ENCODE results near the gene SIGLEC9.
A peak's percentile ranks its signal among the peaks of the same experiment; 100 is the strongest.

The SIGLEC9 gene

DNA sequence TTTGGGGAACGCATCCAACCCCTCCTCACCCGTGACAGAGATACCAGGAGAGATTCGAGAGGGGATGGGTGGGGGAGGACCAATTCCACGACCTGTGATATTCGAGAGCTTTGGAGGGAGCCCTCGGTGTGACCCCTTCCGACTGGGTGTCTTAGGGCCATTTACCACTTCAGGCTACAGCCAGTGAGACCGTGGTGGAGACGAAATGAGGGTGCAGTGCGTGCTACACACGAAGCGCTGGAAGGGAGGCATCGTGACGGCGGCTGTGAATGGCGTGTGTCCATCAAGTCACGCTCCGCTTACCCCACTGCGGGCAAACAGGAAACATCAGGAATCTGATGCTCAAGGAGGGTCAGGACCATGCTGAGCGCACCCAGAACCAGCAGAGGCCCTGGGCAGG is 26.9 kb upstream of the SIGLEC9 start:
- no peak for FAIRE-seq

DNA sequence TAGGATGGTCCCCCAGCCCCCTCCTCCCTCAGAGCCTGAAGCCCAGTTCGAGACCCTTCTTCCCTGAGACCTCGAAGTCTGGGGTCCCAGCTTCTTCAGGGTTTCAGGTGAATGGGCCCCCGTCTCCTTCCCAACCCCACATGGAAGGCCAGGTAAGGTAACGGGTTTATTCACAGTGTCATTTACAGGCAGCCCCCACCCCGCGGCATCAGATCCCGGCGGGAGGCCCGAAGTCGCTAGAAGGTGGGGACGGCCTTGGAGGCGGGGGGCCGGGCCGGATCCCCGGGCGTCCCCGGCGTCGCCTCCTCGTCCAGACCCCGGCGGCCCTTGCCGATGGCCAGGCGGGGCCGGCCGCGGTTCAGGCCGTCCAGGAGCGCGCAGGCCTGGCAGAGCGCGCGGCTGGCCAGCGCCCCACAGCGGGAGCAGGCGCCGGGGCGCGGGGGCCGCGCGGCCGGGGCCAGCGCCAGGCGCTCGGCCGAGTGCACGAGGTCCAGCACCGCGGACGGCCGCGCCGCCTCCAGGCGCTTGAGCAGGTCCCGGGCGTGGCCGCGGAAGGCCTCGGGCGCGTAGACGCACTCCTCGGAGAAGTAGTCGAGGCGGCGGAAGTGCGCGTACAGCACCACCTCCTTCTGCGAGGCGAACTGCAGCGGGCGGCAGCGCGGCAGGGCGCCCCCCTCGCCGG is 26.2 kb upstream of the SIGLEC9 start:
- no peak for FAIRE-seq

DNA sequence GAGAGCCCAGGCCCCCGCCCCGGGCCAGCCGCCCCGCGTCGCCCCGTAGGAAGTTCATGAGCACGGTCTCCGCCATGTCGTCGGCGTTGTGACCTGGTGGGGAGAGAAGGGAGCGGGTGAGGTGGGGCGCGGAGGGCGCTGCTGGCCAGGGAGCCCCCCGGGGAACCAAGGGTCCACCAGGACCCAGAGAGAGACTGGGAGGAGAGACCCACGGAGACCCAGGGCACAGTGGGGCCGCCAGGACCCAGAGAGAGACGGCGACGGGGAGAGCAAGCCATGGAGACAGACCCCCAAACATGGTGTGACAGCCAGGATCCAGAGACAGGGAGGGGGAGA is 25.7 kb upstream of the SIGLEC9 start:
- FAIRE-seq = no peak

DNA sequence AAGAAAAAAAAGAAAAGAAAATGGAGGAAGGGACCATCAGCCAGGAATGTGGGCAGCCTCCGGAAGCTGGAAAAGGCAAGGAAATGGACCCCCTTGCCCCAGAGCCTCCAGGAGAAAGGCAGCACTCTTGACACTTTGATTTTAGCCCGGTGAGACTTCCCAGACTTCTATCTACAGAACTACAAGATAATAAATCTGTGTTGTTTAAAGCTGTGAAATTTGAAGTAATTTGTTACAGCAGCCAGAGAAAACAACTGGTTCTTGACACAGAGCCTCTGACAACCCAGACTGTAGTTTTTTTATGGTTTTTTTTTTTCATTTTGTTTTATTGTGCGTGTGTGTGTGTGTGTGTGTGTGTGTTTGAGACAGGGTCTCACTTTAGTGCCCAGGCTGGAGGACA is 24.1 kb upstream of the SIGLEC9 start:
- no peak for FAIRE-seq

DNA sequence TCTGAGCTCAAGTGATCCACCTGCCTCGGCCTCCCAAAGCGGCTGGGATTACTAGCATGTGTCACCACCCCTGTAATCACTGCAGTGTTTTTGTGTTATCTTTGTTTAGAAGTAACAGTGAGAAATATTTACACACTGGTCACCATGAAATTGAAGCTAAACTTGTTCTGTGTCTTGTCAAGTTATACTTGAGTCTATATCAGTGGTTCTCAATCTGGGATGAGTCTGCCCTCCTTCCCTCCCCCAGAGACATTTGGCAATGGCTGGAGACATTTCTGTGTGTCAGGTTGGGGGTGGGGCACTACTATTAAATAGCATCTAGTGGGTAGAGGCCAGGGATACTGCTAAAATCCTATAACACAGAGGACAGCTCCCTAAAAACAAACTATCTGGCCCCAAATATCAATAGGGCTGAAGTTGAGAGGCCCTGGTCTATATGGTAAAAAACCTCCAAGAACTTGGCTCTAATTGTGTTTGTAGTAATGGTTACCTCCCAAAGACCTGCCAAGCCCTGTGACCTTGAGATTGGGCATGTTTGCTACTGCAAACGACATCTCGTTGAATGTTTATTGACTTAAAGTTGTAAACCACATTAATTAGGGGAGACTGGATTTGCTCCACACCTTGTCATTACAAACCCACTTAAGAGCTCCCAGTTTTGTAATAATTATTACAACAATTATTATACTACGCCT is 23.4 kb upstream of the SIGLEC9 start:
- FAIRE-seq = no peak

DNA sequence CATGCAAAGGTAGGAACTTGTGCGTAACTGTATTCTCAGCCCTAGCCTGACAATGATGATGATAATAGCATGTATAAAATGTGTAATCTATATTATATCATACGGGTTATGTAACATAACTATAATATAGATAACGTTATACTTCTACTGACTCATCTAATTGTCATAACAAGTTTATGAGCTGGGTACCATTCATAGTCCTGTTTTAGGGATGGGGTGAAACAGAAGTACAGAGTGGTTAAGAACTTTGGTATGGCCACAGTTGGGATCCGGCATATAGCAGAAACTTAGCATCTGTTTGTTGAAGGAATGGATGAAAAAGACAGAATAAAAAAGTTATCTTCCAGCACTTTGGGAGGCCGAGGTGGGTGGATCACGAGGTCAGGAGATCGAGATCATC is 21.7 kb upstream of the SIGLEC9 start:
- no peak for FAIRE-seq

DNA sequence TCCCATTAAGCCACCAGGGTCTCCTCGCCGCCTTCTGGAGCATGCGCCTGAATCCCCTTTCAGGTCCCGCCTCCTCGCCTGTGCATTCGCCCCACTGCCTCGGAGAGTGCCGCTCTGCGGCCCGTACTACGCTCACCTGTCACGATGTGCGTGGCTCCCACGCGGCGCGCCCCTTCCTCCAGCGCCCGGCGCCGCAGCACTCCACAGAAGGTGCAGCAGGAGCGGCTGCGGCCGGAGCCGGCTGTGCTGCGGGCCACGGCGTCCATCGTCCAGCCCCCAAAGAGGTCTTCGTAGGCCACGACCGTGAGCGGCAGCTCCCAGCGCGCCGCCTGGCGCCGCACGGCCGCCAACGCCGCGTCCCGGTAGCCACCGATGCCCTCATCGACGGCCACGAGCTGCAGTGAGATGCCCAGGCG is 20.8 kb upstream of the SIGLEC9 start:
- FAIRE-seq = no peak

DNA sequence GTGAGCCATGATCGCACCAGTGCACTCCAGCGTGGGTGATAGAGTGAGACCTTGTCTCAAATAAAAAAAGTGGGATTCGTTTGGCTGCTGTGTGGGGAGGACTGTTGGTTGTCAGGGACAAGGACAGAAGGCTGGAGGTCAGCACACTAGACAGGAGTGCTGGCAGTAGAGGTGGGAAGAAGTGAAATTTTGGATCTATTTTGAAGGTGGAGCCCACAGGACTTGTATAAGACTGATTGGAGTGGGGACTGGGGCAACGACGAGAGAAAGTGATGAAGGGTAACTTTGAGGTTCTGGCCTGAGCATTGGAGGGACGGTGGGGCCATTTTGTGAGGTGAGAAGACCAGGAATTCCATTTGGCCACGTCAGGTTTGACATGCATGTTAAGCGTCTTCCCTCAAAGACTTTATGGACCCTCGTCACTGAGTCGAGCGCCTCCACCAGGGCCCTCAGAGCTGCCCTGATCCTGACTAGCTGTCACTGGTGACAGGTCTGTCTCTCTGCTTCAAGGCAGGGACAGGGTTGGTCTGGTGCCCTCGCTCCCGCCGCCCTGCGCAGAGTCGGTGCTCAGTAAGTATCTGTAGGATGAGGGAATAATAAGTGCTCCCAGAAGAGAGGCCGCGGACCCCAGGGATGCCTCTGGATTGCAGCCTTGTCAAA is 17.2 kb upstream of the SIGLEC9 start:
- FAIRE-seq = no peak

DNA sequence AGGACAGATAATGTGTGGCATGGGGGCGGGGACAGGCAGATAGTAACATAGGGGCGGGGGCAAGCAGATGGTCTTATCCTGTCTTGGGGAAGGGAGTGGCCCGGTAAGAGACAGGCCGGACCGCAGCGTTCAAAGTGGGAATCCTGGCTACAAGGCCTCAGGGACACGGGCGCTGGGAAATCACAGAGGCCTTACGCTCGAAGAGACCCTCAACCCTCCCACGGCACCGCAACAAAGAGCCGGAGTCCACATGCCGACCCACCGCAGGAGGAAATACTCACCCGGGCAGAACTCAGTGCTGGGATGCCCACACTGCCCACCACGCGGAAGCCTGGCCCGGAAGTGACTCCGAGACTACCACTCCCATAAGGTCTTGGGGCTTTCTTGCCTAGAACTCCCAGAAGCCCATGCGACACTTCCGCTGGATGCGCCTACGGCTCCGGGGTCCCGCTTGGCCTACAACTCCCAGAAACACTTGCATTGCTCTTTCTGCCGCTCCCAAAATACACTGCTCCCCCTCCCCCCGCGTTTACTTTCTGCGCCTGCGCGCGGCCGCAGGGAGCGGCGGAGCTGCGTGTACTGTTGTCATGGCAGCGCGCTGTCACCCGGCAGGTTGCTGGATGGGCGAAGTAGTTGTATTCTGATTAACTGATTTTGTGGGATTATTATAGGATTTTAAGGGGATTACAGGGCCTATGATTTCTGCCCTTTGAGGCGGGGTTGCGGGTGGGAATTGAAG is 16.5 kb upstream of the SIGLEC9 start, which contains the start of gene CTU1:
TSS of gene CTU1 (minus strand) at position 344 of the 739 bp plus-strand sequence. CDS start 3,840 bp downstream, outside the sequence.
- peak; percentile 95 for FAIRE-seq

DNA sequence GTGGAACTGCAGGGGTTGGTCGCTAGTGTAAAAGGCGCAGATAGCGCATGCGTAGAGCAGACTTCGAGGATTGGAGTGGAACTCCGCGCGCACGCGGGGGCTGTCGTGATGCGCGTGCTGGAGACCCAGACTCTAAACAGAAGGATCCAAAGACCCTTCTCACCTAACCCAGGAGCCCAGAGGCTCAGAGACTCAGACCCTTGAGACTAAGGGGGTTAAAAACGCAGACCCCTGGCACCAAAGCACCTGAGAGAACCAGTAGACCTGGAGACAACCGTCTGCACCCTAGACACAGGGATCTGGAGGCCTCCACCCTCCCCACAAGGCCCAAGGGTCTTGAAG is 15.9 kb upstream of the SIGLEC9 start:
- FAIRE-seq = no peak

DNA sequence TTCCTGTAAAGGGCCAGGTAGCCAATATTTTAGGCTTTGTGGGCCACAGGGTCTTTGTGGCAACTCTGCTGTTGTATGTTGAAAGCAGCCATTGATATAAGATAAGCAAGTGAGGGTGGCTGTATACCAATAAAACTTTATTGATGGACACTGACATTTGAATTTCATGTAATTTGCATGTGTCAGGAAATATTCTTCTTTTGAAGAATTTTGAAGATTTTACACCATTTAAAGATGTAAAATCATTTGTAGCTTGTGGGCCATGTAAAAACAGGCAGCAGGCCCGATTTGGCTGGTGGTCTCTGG is 14.1 kb upstream of the SIGLEC9 start:
- FAIRE-seq = no peak

DNA sequence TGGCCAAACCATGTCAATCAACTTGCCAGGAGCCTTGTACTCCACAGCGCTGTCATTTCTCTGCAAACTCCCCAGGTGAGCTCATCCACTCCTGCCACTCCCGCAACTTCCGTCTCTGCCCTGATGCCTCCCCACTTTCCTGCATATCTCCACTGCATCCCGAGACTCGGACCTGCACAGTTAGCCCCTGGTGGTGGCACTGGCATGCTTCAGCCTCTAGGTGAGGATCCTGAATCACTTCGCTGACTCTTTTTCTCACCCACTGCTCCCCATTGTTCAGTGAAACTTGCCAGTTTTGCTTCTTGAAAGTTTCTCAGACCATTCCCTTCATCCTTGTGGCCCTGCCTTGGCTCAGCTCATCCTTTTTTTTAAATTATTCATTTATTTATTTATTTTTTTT is 13.1 kb upstream of the SIGLEC9 start:
- no peak for FAIRE-seq

DNA sequence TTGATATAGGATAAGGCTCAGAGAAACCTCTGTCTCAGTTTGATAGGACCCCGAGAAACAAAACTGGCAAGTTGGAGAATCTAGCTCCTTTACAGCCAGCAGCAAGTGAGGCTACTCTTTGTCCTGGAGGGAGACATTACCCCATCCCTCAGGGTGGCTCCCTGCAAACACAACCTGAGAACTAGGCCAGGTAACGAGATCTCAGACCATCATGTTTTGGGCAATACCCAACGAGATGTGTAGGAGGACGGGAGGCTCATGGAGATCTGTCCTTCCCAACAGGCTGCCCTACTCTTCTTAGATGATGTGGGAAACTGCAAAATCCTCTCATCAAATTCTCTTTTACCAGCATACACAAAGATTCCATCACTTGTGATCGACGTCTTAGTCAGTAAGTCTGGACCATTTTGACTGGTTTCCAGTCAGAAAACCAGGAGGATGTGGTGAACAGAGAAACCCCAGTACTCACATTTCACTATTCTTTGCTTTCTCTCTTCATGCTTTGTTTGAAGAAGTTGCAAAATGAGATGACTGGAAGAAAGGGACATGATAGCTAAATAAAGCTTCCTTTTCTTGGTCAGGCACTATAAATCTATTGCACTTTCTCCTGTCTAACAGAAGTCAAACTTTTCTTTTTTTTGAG is 10.5 kb upstream of the SIGLEC9 start:
- no peak for FAIRE-seq

DNA sequence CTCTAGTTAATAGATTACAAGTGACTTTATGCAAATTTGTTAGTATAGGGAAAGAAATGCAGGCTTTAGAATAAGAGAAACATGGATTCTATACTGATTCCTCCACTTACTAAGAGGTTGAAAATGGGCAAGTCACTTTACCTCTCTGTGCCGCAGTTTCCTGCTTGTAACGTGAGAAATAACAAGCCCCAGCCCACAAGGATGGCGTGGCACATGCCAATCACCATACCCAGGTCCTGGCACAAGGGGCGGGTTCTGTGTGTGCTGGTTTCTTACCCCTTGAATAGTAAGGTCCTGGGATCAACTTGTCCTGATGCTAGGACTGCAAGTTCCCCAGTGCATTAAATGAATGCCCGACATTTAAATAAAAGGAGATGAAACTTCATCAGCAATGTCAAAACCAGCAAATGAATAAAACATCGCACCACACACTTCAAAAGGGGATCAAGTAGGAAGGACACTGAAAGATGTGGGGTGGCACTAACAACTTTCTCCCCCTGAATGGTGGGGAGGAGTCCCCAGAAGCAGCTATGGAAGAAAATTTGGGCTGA is 7.9 kb upstream of the SIGLEC9 start:
- no peak for FAIRE-seq

DNA sequence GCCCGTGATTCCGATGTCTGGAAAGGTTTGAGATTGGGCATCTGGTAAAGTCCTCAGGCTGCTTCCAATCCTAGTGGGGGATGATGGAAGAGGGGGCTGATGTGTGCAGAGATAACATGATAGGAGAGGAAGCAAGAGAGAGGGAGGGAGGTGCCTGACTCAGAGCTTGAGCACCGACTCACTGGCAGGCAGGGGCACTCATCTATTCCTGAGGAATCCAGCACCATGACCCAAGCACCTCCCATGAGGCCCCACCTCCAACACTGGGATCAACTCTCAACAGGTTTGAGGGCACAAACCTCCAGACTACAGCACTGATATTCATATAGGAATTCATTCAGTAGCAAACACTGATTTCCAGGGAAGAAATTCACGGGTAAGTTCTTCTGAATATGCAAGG is 5.6 kb upstream of the SIGLEC9 start:
- FAIRE-seq = no peak

DNA sequence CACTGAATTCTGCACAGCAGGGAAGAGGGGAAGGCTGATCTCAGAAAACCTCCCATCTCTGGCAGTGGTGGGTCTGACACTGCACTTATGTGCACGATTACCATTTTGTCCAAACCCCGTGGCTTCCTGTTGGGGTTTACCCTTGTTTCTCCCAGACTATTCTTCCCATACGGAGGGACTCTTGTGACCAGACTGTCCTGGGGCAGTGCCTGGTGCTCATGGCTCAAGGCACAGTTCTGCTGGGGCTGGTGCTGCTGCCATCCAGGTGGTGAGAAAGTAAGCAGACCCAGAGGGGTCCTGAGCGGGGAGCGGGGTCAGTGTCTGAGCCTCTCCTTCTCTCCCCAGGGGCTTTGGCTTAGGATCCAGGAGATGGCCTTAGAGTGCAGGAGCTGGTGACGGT is 5.1 kb upstream of the SIGLEC9 start:
- FAIRE-seq = no peak

DNA sequence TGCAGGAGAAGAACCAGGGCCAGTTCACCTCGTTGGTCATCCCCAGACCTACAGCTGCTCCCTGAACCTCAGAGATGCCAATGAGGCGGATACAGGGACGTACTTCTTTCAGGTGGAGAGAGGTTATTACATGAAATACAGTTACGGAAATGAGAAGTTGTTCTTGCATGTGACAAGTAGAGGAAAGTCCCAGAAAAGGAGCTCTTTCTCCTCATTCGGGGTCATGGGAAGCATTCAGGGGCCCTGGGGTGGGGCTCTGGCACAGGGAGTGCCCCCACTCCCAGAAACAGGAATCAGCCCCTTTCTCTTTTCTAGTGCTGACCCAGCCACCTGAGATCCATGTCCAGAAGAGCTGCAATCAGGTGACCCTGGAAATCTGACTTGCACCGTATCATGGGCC is 4.5 kb upstream of the SIGLEC9 start:
- FAIRE-seq = no peak

DNA sequence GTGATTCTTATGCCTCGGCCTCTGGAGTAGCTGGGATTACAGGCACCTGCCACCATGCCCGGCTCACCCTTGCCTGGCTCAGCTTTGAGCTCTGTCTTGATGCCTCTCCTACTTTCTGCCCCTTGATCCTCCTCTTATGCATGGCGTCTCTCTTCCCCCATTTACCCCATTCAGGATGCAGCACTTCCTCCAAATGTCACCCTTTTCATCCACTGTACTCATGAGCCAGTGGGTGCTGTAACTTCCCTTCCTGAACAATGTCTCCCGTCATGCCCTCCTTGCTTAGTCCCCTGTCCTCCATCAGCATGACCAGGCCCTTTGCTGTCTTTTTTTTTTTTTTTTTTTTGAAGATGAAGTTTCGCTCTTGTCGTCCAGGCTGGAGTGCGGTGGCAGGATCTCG is 3.4 kb upstream of the SIGLEC9 start:
- no peak for FAIRE-seq

DNA sequence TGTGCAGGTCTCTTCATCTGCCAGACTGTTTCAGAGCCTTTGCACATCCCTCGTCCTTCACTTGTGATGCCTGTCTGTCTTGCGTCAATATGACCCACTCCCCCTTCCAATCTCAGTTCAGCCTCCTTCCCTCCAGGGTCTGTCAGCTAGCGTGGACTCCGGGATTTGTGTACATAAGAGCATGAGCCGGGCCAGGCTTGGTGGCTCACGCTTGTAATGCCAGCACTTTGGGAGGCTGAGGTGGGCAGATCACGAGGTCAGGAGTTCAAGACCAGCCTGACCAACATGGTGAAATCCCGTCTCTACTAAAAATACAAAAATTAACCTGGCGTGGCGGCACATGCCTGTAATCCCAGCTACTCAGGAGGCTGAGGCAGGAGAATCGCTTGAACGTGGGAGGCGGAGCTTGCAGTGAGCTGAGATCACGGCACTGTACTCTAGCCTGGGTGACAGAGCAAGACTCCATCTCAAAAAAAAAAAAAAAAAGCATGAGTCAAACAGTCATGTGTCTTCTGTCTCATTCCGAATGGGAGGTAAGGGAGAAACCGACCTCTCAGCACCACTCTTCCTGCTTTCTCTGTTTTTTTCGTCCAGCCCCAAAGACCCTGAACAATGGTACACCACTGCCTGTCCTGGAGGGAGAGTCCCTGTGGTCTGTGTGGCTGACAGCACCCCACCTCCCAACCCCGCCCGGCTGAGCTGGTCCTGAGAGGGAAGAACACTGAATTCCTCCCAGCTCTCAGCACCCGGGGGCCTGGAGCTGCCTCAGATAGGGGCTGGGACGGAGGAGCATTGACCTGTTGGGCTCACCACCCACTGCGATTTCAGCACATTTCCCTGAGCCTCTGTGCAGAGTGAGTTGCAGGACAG is 2.4 kb upstream of the SIGLEC9 start:
- FAIRE-seq = no peak

DNA sequence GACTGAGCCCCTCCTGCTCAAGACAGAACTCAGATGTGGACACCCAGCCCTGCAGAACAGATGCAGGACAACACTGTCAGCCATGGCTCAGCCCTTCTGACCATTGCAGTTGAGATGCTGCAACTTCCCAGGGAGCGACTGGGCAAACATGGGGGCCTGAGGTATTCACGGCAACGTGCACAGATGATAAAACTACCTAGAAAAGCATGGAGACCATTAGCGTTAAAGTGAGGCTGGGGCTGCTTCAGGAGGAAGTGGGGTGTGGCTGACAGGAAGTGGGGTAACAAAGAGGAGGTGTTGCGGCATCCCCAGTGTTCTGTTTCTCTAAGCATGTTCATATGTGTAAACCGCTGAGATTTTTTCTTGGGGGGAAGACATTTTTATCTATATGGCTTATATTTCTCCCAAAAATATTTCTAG is 1.3 kb upstream of the SIGLEC9 start:
- FAIRE-seq = no peak

DNA sequence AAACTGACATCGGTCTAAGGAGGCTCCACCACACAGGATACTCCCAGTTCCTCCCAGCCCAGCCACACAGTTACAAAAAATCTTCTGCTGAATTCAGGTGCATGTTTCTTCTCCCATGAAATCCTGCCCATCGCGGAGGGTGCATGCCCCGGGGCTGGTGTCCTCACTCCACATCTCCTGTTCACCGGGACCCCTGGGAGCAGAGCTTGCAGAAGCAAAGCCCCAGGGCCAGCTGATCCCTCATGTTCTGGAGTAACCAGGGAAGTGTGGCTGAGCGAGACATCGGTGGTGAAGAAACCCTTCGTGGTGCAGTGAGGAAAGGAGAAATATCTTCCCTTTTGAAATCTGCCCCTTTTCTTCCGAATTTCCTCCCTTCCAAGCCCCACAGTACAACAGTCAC is 904 bp upstream of the SIGLEC9 start:
- FAIRE-seq = no peak

DNA sequence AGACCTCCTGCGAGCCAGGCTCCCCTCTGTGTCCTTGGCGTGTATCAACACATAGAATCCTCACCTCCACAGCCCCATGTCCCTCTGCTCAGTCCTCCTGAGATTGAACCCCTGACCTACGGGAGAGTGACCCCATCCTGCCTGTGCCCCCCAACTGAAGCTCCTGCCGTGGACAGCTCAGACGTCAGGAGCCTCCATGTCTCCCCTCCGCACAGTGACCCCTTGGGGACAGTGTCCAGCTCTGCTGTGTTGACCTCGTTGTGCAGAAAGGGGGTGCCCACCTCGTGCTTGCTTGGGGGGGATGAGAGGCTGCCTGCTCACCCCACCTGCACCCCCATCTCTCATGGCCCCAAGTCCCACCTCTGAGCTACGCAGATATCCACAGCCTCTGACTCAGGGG is 490 bp upstream of the SIGLEC9 start:
- no peak for FAIRE-seq

Data from TTC549 (cell line).